HCT116 (cell line): ENCODE measurements around the gene RCOR1. TPM values are rescaled to one million over a fixed set of nuclear protein-coding genes. Genes with fewer than 3 reads are reported as not detected.
"Not testable (repeated sequence)": the region's sequence is repeated elsewhere in the genome, so short reads cannot be mapped to it uniquely, and the experiment has no call there.

Source experiments
- ATAC-seq: fragments of 200-7000 bp; cut with Tn5 transposase; 2 replicates; pipeline ENCODE4 v1.9.1; 2020; ENCODE audit warnings: mild to moderate bottlenecking, moderate library complexity
- BruUV-seq: library from RNA; stranded (reverse); fragments of 400-500 nt; replicated peaks from 2 replicates; lab custom pipeline; 2021; lab: Mats Ljungman, UMichigan
- CTCF ChIA-PET: fragments of 300-600 bp; sonication (Branson Sonifier 250); formaldehyde crosslinking; loops from one replicate; lab custom pipeline; 2021; ENCODE audit warnings: antibody characterized with exemption; lab: Charles Lee
- POLR2A ChIA-PET: fragments of 300-600, 350-600 bp; sonication (Branson Sonifier 250); formaldehyde crosslinking; loops from one replicate; lab custom pipeline; 2021; ENCODE audit warnings: antibody characterized with exemption; lab: Charles Lee
- RAD21 ChIA-PET, 2 experiments: fragments of 300-600 bp; sonication (Branson Sonifier 250); formaldehyde crosslinking; loops; one replicate each; lab custom pipeline; 2023; ENCODE audit warnings: low total read pairs in 2 of 2; ENCODE audit not compliant: uncharacterized antibody in 2 of 2, unreplicated experiment in 2 of 2, low non-redundant PET in 1 of 2; lab: Charles Lee
- DNase-seq: peaks from one replicate; pipeline ENCODE4 v3.0.0-alpha.2; 2010; ENCODE audit warnings: low read depth, low spot score
- H2AFZ ChIP-seq: fragments of 200-600 bp; shearing (Covaris generic), sonication (generic); 2 replicates; pipeline ENCODE4 v1.6.1; 2017; ENCODE audit warnings: low read depth, mixed run types, mixed read lengths, antibody characterized with exemption, low read length; ENCODE audit not compliant: poor library complexity, severe bottlenecking
- H3K27ac ChIP-seq: 2 replicates; pipeline ENCODE4 v1.5.1; 2012; ENCODE audit warnings: low read depth, low read length
- H3K27me3 ChIP-seq: fragments of 200-600 bp; sonication (generic); 2 replicates; pipeline ENCODE4 v1.6.1; 2016; ENCODE audit warnings: mixed run types, low read length, mixed read lengths; ENCODE audit not compliant: insufficient read depth
- H3K36me3 ChIP-seq, 2 experiments: fragments of 200-500 bp in 1 of 2; fragments of 200-600 bp in 1 of 2; sonication (Bioruptor generic) in 1 of 2; sonication (generic) in 1 of 2; 2 replicates each; pipeline versions ENCODE4 v1.5.1 to v1.6.1; 2014 to 2016; ENCODE audit warnings: low read length in 2 of 2, inconsistent platforms in 1 of 2, mixed read lengths in 1 of 2, mixed run types in 1 of 2; ENCODE audit not compliant: insufficient read depth in 2 of 2, control insufficient read depth in 1 of 2
- H3K4me1 ChIP-seq, 2 experiments: fragments of 200-600 bp in 1 of 2; sonication (generic) in 1 of 2; 2 replicates each; pipeline versions ENCODE4 v1.5.1 to v1.6.1; 2012 to 2017; ENCODE audit warnings: low read length in 2 of 2, inconsistent platforms in 1 of 2, mild to moderate bottlenecking in 1 of 2, mixed read lengths in 1 of 2, mixed run types in 1 of 2, moderate library complexity in 1 of 2; ENCODE audit not compliant: insufficient read depth in 2 of 2, control insufficient read depth in 1 of 2
- H3K4me2 ChIP-seq: fragments of 200-600 bp; sonication (generic); 2 replicates; pipeline ENCODE4 v1.6.1; 2017; ENCODE audit warnings: mixed run types, low read length, mixed read lengths
- H3K4me3 ChIP-seq, 2 experiments: fragments of 200-600 bp in 1 of 2; sonication (generic) in 1 of 2; replicated peaks in 1 of 2; 2 replicates each; pipeline ENCODE4 v1.5.1; 2011 to 2016; ENCODE audit warnings: low read length in 2 of 2, control low read depth in 1 of 2, low read depth in 1 of 2, mild to moderate bottlenecking in 1 of 2, mixed read lengths in 1 of 2, mixed run types in 1 of 2
- H3K79me2 ChIP-seq: fragments of 200-600 bp; sonication (generic); 2 replicates; pipeline ENCODE4 v1.6.1; 2017; ENCODE audit warnings: mild to moderate bottlenecking, mixed run types, low read length, moderate library complexity, mixed read lengths; ENCODE audit not compliant: insufficient read depth
- H3K9ac ChIP-seq: fragments of 200-600 bp; sonication (generic); 2 replicates; pipeline ENCODE4 v1.6.1; 2016; ENCODE audit warnings: low read length, mixed read lengths
- H3K9me2 ChIP-seq: fragments of 200-600 bp; sonication (generic), shearing (Covaris generic); 2 replicates; pipeline ENCODE4 v1.6.1; 2017; ENCODE audit warnings: mixed run types, mild to moderate bottlenecking, moderate library complexity; ENCODE audit not compliant: insufficient read depth
- H3K9me3 ChIP-seq, 2 experiments: fragments of 200-500 bp in 1 of 2; fragments of 200-600 bp in 1 of 2; sonication (Bioruptor generic) in 1 of 2; sonication (generic) in 1 of 2; 2 replicates each; pipeline ENCODE4 v1.6.1; 2014 to 2017; ENCODE audit warnings: low read length in 2 of 2, mixed read lengths in 2 of 2, inconsistent platforms in 1 of 2, low read depth in 1 of 2, mild to moderate bottlenecking in 1 of 2, mixed run types in 1 of 2, moderate library complexity in 1 of 2; ENCODE audit not compliant: control insufficient read depth in 1 of 2, insufficient read depth in 1 of 2
- H4K20me1 ChIP-seq: fragments of 200-600 bp; sonication (generic), shearing (Covaris generic); 2 replicates; pipeline ENCODE4 v1.6.1; 2017; ENCODE audit warnings: mixed run types, mild to moderate bottlenecking, moderate library complexity; ENCODE audit not compliant: insufficient read depth
- CBX3 ChIP-seq: IDR thresholded peaks from 2 replicates; pipeline ENCODE4 v1.6.1; 2012; ENCODE audit warnings: low read depth
- CEBPB ChIP-seq: IDR thresholded peaks from 2 replicates; pipeline ENCODE4 v1.6.1; 2012; ENCODE audit warnings: low read depth
- FOSL1 ChIP-seq: IDR thresholded peaks from 2 replicates; pipeline ENCODE4 v1.6.1; 2012; ENCODE audit warnings: low read depth
- JUND ChIP-seq: IDR thresholded peaks from 2 replicates; pipeline ENCODE4 v1.6.1; 2012
- POLR2A ChIP-seq: IDR thresholded peaks from 2 replicates; pipeline ENCODE4 v1.7.0; 2011; ENCODE audit warnings: borderline replicate concordance; ENCODE audit not compliant: insufficient read depth, insufficient read length; ENCODE audit errors: extremely low read depth
- POLR2AphosphoS5 ChIP-seq: IDR thresholded peaks from 2 replicates; pipeline ENCODE4 v1.6.1; 2011; ENCODE audit warnings: mild to moderate bottlenecking, low read depth, low read length, moderate library complexity
- SIN3A ChIP-seq: IDR thresholded peaks from 2 replicates; pipeline ENCODE4 v1.6.1; 2012; ENCODE audit warnings: low read depth
- SP1 ChIP-seq: IDR thresholded peaks from 2 replicates; pipeline ENCODE4 v1.6.1; 2012; ENCODE audit warnings: low read depth
- SRF ChIP-seq: IDR thresholded peaks from 2 replicates; pipeline ENCODE4 v1.6.1; 2012; ENCODE audit warnings: low read depth
- YY1 ChIP-seq: IDR thresholded peaks from 2 replicates; pipeline ENCODE4 v1.6.1; 2011; ENCODE audit warnings: low read length, low read depth, moderate library complexity, mild to moderate bottlenecking; ENCODE audit not compliant: insufficient replicate concordance; ENCODE audit errors: extremely low read depth
- intact Hi-C: fragments of 100-400 bp; cut with micrococcal nuclease; formaldehyde crosslinking; loops from 2 replicates; pipeline ENCODE4 v1.10.0; 2022
- total RNA-seq: library from RNA; stranded (reverse); gene quantifications from one replicate; pipeline ENCODE4 v1.2.1, GENCODE V29; 2021; ENCODE audit not compliant: unreplicated experiment
- TF ChIP-seq, protein P1 (sequence below): IDR thresholded peaks from 2 replicates; pipeline ENCODE4 v1.6.1; 2012
- TF ChIP-seq, protein P2 (sequence below), 3 experiments: fragments of 200-600 bp in 1 of 3; sonication (generic) in 1 of 3; IDR thresholded peaks in 2 of 3; conservative IDR thresholded peaks in 1 of 3; 2 replicates each; pipeline ENCODE4 v1.5.1; 2012 to 2017; ENCODE audit warnings: low read depth in 2 of 3, low read length in 2 of 3, antibody characterized with exemption in 1 of 3, borderline replicate concordance in 1 of 3, control low read depth in 1 of 3, mild to moderate bottlenecking in 1 of 3, mixed read lengths in 1 of 3, mixed run types in 1 of 3, moderate library complexity in 1 of 3; ENCODE audit not compliant: insufficient read depth in 1 of 3
- TF ChIP-seq, protein P3 (sequence below): IDR thresholded peaks from 2 replicates; pipeline ENCODE4 v1.6.1; 2012
- TF ChIP-seq, protein P4 (sequence below): IDR thresholded peaks from 2 replicates; pipeline ENCODE4 v1.6.1; 2012; ENCODE audit warnings: low read depth

Gene RCOR1
- total RNA-seq, 1 experiment from 2014 or later: 30.7 TPM

DNA sequence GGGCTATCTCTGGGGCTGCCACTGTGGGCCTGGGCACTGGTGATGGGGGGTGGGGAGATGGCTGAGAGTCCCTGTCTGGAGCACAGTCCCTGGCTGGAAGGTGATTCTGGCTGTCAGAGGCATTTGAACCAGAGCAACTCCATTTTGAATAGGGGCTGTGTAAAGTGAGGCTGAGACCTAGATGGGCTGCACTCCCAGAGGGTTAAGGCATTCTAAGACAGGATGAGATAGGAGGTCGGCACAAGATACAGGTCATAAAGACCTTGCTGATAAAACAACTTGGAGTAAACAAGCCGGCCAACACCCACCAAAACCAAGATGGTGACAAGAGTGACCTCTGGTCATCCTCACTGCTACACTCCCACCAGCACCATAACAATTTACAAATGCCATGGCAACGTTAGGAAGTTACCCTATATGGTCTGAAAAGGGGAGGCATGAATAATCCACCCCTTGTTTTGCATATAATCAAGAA, 41.5 kb upstream of the RCOR1 start:
- H3K4me2 ChIP-seq, H3K9me2 ChIP-seq, CTCF ChIA-PET, RAD21 ChIA-PET, H3K9me3 ChIP-seq, H3K36me3 ChIP-seq, H4K20me1 ChIP-seq, intact Hi-C loops, H2AFZ ChIP-seq, H3K9ac ChIP-seq, ATAC-seq, BruUV-seq, H3K4me3 ChIP-seq, H3K27me3 ChIP-seq, H3K27ac ChIP-seq, DNase-seq, POLR2A ChIA-PET: not testable (repeated sequence)
- H3K79me2 ChIP-seq: peaks cover 23% of the 10 kb centered on the region
- H3K4me1 ChIP-seq: peaks cover 12 to 44% of the 10 kb centered on the region in 2 experiments

GRCh38 chr14:102551995-102552705, 40.3 kb upstream of the RCOR1 start:
- peak overlapping the region; percentile 91 for H3K9ac ChIP-seq
- H3K4me3 ChIP-seq: peak overlapping the region; percentile 62 to 76
- ChIA-PET CTCF (no interaction called here), RAD21 (no interaction called here), POLR2A (no interaction called here)
- H3K27ac ChIP-seq: peak overlapping the region; percentile 81
- H2AFZ ChIP-seq: no peak overlapping the region
- H3K9me3 ChIP-seq: no peaks in the 10 kb centered on the region
- intact Hi-C loops: no loop called here
- H3K79me2 ChIP-seq: peaks cover 23% of the 10 kb centered on the region
- H4K20me1 ChIP-seq: no peaks in the 10 kb centered on the region
- H3K9me2 ChIP-seq: no peaks in the 10 kb centered on the region
- peaks cover 12 to 44% of the 10 kb centered on the region in 2 experiments for H3K4me1 ChIP-seq
- DNase-seq (peak; percentile 71), ATAC-seq (peak; percentile 91)
- H3K27me3 ChIP-seq: no peaks in the 10 kb centered on the region
- no TSS peak for BruUV-seq
- H3K4me2 ChIP-seq: peak overlapping the region; percentile 83
- H3K36me3 ChIP-seq: no peaks in the 10 kb centered on the region
- TF ChIP-seq SP1 (peak; percentile 76), SIN3A (peak; percentile 20; the same call in 1 of the 2 replicates), FOSL1 (peak; percentile 74), SRF (no peak), POLR2AphosphoS5 (peak; percentile 90), CBX3 (peak; percentile 68; the same call in 1 of the 2 replicates), YY1 (peak; percentile 30), JUND (no peak; the same call in 1 of the 2 replicates), CEBPB (no peak), POLR2A (no peak)
- TF ChIP-seq, protein P1, sequence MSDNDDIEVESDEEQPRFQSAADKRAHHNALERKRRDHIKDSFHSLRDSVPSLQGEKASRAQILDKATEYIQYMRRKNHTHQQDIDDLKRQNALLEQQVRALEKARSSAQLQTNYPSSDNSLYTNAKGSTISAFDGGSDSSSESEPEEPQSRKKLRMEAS: peak; percentile 69
- TF ChIP-seq, protein P2, sequence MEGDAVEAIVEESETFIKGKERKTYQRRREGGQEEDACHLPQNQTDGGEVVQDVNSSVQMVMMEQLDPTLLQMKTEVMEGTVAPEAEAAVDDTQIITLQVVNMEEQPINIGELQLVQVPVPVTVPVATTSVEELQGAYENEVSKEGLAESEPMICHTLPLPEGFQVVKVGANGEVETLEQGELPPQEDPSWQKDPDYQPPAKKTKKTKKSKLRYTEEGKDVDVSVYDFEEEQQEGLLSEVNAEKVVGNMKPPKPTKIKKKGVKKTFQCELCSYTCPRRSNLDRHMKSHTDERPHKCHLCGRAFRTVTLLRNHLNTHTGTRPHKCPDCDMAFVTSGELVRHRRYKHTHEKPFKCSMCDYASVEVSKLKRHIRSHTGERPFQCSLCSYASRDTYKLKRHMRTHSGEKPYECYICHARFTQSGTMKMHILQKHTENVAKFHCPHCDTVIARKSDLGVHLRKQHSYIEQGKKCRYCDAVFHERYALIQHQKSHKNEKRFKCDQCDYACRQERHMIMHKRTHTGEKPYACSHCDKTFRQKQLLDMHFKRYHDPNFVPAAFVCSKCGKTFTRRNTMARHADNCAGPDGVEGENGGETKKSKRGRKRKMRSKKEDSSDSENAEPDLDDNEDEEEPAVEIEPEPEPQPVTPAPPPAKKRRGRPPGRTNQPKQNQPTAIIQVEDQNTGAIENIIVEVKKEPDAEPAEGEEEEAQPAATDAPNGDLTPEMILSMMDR (IDR thresholded peaks at IDR 0.05 in 2 of 3, conservative IDR thresholded peaks at IDR 0.05 in 1 of 3; ENCODE audit: borderline replicate concordance in 1 of 3, insufficient read depth in 1 of 3, low read depth in 2 of 3, low read length in 2 of 3): no peak
- TF ChIP-seq, protein P3, sequence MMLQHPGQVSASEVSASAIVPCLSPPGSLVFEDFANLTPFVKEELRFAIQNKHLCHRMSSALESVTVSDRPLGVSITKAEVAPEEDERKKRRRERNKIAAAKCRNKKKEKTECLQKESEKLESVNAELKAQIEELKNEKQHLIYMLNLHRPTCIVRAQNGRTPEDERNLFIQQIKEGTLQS: no peak
- TF ChIP-seq, protein P4, sequence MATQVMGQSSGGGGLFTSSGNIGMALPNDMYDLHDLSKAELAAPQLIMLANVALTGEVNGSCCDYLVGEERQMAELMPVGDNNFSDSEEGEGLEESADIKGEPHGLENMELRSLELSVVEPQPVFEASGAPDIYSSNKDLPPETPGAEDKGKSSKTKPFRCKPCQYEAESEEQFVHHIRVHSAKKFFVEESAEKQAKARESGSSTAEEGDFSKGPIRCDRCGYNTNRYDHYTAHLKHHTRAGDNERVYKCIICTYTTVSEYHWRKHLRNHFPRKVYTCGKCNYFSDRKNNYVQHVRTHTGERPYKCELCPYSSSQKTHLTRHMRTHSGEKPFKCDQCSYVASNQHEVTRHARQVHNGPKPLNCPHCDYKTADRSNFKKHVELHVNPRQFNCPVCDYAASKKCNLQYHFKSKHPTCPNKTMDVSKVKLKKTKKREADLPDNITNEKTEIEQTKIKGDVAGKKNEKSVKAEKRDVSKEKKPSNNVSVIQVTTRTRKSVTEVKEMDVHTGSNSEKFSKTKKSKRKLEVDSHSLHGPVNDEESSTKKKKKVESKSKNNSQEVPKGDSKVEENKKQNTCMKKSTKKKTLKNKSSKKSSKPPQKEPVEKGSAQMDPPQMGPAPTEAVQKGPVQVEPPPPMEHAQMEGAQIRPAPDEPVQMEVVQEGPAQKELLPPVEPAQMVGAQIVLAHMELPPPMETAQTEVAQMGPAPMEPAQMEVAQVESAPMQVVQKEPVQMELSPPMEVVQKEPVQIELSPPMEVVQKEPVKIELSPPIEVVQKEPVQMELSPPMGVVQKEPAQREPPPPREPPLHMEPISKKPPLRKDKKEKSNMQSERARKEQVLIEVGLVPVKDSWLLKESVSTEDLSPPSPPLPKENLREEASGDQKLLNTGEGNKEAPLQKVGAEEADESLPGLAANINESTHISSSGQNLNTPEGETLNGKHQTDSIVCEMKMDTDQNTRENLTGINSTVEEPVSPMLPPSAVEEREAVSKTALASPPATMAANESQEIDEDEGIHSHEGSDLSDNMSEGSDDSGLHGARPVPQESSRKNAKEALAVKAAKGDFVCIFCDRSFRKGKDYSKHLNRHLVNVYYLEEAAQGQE: no peak
